H7 (cell line): ENCODE data around the gene SERPINB4. TPM values are rescaled to one million over a fixed set of nuclear protein-coding genes. Genes with fewer than 3 reads are reported as not detected.
"Not testable (repeated sequence)": the region's sequence is repeated elsewhere in the genome, so short reads cannot be mapped to it uniquely, and the experiment has no call there.

Experiments
- DNase-seq: peaks from one replicate; pipeline ENCODE4 v3.0.0; 2012
- H3K27me3 ChIP-seq: 2 replicates; pipeline ENCODE4 v1.6.0; 2011; ENCODE audit warnings: mild to moderate bottlenecking, low read length; ENCODE audit not compliant: control insufficient read depth, insufficient read depth
- H3K36me3 ChIP-seq: replicated peaks from 2 replicates; pipeline ENCODE4 v1.5.1; 2011; ENCODE audit warnings: low read length; ENCODE audit not compliant: control insufficient read depth, insufficient read depth
- H3K4me3 ChIP-seq: 2 replicates; pipeline ENCODE4 v1.5.1; 2011; ENCODE audit warnings: low read depth, mild to moderate bottlenecking, control low read depth, low read length, moderate library complexity; ENCODE audit not compliant: insufficient read depth
- total RNA-seq: library from RNA; depleted of rRNA; stranded (reverse); fragments of >200 nt; shearing (Covaris generic); gene quantifications from 2 replicates; pipeline ENCODE4 v1.2.3, GENCODE V29; 2014

The SERPINB4 gene
- total RNA-seq, 1 experiment from 2014 or later: not detected

DNA sequence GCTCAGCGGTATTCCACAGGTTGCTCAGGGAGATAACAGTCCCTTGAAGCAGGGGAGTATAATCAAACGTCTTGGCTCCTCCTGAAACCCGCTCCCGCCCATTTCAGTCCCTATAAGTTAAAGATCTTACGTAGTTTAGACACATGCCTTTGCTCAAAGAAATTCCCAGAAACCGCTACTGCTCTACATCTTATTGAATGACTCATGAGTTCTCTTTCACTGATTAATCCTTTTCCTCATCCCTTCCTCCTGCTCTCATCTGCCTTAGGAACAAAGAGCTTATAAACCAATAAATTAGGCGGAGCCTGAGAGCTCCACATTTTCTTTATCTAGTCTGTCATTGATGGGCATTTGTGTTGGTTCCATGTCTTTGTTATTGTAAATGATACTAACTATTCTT lies 4.2 kb upstream of the SERPINB4 start:
- DNase-seq: no peak
- Histone ChIP-seq H3K27me3 (no peaks in the 10 kb centered on the region), H3K36me3 (no peaks in the 10 kb centered on the region), H3K4me3 (no peak overlapping the region)

DNA sequence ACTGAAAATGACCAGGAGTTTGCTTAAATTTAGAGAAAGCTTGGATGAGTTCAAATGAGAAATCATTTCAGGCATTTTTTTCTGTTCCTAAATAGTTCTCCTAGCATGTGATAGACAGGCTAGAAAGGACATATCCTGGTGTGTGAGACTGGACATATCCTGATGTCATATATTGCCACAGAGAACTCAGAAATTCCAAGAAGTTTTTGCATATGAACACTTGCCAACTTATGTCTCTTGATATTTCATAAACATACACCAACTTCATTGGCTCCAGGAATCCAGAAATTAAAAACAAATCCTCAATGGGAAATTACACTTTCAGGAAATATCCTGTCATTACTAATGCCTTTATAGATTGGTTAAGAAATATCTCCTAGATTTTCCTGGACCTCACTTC lies 2.9 kb upstream of the SERPINB4 start:
- DNase-seq: no peak
- Histone ChIP-seq H3K27me3 (no peaks in the 10 kb centered on the region), H3K36me3 (no peaks in the 10 kb centered on the region), H3K4me3 (no peak overlapping the region)

DNA sequence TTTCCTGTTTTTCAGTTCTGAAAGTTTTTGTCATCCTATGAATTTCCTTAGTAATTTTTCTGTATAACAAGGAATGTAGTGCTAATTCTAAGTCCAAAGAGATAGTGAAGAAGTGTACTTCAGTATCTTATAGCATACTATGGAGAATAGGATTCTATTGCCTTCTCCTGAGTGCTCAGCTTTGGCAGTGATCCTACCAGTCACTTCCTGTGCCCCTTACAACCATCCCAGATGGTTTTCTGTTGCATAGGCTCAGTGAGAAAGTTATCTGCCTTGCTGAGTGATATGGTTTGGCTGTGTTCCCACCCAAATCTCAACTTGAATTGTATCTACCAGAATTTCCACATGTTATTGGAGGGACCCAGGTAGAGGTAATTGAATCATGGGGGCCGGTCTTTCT lies 638 bp upstream of the SERPINB4 start:
- DNase-seq, H3K27me3 ChIP-seq, H3K36me3 ChIP-seq: not testable (repeated sequence)

DNA sequence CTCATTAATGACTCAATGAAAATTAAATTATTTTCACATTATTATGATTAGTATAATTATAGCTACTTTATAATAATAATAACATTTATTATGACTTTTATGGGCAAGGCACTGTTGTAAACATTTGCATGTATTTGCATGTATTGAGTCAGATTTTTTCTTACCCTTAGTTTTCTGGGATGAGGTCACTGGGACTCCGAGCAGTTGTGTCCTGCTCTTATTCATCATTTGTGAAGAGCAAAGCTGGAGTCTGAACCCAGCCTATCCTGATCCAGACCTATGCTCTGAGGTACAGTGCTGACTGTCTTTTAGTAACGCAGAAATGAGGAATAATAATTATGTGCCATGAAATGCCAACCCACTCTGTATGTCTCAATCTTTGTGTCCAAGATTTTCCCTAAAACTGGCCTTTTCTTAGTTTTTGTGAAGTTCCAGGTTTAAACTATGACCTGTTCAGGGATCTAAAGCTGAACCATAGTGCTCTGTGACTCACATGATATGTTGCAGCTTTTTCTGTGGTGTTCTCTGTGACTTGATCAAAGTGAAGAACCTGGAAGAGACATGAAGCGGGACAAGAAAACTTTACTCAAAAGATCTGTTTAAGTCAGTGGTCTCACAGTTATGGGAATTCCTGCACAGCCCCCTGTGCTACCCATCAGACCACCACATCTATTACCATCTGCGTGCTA lies 1.2 kb downstream of the SERPINB4 start:
- not testable (repeated sequence) for H3K27me3 ChIP-seq, H3K4me3 ChIP-seq, DNase-seq, H3K36me3 ChIP-seq

More for the DNA sequence above, 638 bp upstream of the SERPINB4 start:
- not testable (repeated sequence) for H3K4me3 ChIP-seq

DNA sequence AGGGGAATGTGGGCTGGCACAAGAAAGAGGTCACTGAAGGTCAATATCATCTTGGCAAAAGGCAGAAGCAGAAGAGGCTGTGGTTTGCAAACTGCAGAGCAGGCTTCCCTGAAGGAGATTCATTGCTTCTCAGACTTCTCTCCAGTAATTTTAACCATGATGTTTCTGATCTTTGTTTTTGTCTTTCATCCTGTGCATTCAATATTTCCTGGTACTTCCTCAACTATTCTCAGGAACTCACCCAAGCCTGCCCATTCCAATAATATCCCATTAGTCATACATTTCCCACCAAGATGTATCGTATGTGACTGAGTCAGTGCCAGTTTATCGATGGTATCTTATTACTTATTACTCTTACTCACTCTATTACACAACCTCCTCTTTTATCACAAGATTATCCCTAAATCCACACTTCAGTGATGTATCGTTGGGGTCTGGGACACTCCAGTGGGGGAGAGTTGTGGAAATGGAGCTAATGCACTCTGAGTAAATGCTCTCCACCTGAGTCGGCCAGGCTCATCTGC lies 2.8 kb downstream of the SERPINB4 start:
- not testable (repeated sequence) for H3K36me3 ChIP-seq

DNA sequence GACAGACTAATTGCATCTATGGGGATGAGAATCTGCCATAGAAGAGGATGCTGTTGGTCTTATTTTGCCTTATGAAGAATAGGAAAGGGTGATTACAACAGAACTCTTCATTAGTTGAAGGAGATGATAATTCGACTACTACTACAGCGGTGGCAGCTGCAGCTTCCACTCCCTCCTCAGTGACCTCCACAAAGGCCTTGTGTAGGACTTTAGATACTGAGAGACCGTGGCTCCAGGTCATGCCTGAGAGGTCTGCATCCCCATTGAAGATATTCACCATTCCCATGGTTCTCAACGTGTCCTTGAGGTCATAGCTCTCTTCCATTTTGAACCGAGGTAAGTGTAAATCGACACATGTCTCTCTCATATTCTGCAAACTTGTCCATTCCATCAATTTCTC lies 6.4 kb downstream of the SERPINB4 start:
- H3K27me3 ChIP-seq: no peaks in the 10 kb centered on the region
- no peaks in the 10 kb centered on the region for H3K36me3 ChIP-seq
- no peak overlapping the region for H3K4me3 ChIP-seq
- DNase-seq: no peak

More for the DNA sequence above, 2.8 kb downstream of the SERPINB4 start:
- not testable (repeated sequence) for H3K27me3 ChIP-seq, H3K4me3 ChIP-seq, DNase-seq

DNA sequence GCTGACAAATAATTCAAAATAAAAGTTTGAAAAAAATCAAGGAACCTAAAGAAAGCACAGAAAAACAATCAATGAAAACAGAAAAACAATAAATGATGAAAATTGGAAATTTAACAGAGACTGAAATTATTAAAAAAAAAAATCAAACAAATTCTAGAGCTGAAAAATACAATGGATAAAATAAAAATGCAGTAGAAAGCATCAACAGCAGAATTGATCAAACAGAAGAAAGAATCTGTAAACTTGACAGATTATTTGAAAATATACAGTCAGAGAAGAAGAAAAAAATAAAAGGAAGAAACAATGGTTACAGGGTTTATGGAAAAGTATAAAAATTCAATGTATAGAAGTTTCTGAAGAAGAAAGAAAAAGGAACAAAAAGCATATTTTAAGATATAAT lies 16.2 kb downstream of the SERPINB4 start:
- Histone ChIP-seq H3K4me3 (no peak overlapping the region), H3K27me3 (no peaks in the 10 kb centered on the region), H3K36me3 (no peaks in the 10 kb centered on the region; the same call in 1 of the 2 replicates)
- DNase-seq: no peak

DNA sequence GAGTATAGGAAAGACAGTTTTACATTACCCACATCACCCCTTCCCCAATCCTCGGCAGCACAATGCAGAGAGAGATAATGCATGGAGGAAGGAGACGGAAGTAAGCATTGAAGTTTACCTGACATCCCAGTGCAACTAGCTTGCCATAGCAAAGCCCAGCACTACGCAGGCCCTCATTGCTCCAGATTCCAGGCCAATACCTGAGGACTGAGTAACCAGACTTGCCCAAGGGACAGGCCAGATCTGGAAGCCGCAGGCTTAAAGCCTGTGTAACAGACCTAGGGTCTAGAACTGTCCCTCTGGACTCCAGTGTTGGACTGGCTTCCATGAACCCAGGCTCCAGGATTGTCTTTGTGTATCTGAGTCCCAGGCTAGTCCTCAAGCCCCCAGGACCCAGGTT lies 17.6 kb downstream of the SERPINB4 start:
- no peak overlapping the region for H3K4me3 ChIP-seq
- no peaks in the 10 kb centered on the region; the same call in 1 of the 2 replicates for H3K36me3 ChIP-seq
- H3K27me3 ChIP-seq: no peaks in the 10 kb centered on the region
- DNase-seq: no peak

DNA sequence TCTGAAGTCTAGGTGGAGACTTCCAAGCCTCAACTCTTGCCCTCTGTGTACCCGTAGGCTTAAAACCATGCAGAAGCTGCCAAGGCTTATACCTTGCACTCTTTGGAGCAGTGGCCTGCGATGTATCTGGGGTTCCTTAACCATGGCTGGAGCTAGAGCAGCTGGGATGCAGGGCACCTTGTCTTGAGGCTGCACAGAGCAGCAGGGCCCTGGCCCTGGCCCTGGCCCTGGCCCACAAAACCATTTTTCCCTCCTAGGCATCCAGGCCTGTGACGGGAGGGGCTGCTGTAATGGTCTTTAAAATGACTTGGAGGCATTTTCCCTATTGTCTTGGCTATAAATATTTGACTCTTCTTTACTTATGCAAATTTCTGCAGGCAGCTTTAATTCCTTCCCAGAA lies 19.2 kb downstream of the SERPINB4 start:
- H3K4me3 ChIP-seq: no peak overlapping the region
- H3K27me3 ChIP-seq: no peaks in the 10 kb centered on the region
- H3K36me3 ChIP-seq: no peaks in the 10 kb centered on the region; the same call in 1 of the 2 replicates
- DNase-seq: no peak

DNA sequence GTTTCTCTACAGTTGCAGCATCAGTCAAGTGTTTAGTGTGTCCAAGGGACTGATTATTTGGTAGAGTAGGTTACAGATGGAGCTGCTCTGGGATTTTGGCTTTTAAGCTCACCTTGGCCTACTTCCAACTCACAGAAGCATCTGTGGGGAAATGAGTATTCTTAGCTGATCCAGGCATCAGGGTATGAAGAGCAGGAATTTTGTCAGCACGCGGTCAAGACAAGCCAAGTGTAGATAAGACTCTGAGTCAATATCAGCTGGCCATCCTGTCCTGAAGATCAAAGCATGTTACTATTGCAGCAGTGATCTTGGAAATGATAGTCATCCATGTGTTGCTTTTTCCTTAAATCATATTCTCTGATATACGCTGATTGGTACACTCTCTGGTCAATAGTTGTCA lies 24.4 kb downstream of the SERPINB4 start:
- no peaks in the 10 kb centered on the region for H3K36me3 ChIP-seq
- DNase-seq: no peak
- no peak overlapping the region for H3K4me3 ChIP-seq
- H3K27me3 ChIP-seq: no peaks in the 10 kb centered on the region

DNA sequence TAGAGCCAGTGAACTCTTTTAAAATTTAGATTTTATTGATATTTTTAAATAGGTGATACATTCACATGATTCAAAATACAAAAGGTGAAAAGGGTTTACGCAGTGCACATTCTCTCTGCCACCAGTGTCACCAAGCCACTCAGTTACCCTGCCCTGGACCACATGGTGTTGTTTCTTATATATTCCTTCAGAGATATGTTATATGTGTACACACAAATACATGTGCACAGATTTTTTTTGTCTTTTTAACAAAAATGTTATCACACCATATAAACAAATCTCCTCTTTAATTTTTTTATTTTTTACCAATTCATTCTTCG lies 26.2 kb downstream of the SERPINB4 start:
- Histone ChIP-seq H3K4me3 (no peak overlapping the region), H3K27me3 (no peaks in the 10 kb centered on the region), H3K36me3 (no peaks in the 10 kb centered on the region)
- DNase-seq: no peak

DNA sequence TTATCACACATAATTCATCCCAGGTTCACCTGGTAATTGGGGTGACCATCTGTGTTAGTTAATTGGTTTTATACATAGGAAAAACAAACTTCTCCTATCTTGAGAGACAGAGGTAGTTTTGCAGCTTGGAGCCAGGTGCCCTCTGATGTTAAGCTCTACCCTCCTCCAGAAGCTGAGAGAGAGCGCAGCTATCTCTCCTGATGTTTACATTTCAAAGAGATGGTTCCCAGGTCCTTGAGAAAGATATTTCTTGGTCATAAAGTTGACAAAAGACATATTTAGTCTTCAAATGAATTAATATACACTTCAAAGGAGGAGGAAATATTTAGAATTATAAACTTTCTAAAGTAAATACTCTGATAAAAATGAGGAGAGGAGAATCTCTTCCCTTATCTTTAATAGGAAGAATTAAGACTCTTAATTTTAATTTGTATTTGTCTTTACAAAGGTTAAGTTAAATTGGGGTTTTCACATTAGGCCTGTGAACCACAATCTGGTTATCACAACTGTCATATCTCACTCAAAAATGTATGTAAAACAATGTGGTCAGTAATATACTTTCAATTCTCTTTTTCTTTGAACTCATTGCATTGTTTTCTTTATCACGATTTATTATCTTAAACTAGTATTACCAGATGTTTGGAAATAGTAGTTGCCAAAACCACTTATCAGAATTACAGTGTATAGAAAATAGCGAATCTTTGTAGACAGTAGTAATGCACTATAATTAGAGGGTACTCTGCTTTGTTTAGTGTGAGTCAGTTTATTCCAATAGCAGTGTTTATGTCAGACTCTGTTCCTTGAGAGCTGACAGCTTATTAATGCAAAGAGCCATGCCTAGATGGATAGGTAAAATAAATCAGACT lies 26.8 kb downstream of the SERPINB4 start:
- Histone ChIP-seq H3K36me3 (no peaks in the 10 kb centered on the region), H3K27me3 (no peaks in the 10 kb centered on the region), H3K4me3 (no peak overlapping the region)
- DNase-seq: no peak

DNA sequence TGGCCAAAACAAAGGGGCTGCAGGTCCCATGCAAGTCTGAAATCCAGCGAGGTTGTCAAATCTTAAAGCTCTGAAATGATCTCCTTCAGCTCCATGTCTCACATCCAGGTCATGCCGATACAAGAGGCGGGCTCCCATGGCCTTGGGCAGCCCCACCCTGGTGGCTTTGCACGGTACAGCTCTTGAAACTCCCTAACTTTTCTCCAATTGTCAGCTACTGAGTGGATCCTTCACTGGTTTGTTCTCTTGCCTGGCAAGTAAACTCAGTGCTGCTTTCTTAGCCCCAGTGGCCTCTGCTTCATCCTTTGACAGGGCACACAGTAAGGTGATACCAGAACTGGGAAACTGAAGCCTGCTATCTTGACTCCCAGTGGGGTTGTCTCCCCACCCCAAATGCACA lies 30.6 kb downstream of the SERPINB4 start:
- DNase-seq: no peak

DNA sequence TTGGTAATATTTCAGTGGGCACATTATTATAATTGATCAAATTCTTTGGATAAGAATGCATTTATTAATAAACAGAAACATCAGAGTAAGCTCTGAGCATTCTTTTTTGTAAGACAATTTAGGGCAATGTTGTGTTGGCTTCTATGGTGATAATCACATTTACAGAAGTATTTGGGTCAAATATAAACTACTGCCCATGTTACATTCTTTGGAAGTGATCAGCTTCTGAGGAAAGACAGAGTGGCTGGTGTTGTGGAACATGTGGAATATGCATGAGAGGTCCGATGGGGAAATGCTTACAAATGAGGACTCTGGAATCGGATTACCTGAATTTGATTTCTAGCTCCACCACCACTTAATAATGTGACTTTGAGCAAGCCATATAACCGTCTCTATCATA lies 37.5 kb downstream of the SERPINB4 start:
- no peaks in the 10 kb centered on the region for H3K27me3 ChIP-seq
- no peaks in the 10 kb centered on the region for H3K36me3 ChIP-seq
- DNase-seq: no peak
- no peak overlapping the region for H3K4me3 ChIP-seq

More for the DNA sequence above, 30.6 kb downstream of the SERPINB4 start:
- Histone ChIP-seq H3K4me3 (no peak overlapping the region), H3K36me3 (no peaks in the 10 kb centered on the region), H3K27me3 (no peaks in the 10 kb centered on the region)
